Spleen (tissue), 11 donors: ENCODE results near the gene ING4. TPM values are rescaled to one million over a fixed set of nuclear protein-coding genes. Genes with fewer than 3 reads are reported as not detected.

Source experiments
- DNase-seq: peaks from one replicate; pipeline ENCODE4 v3.0.0-alpha.2; 2020
- H3K27ac ChIP-seq, 8 donors: fragments of 200-600 bp; sonication (generic) in 7 of 8; 1 replicate in 4 of 8; 2 replicates in 4 of 8; pipeline versions ENCODE4 v1.5.0 to v1.8.0; 2016 to 2021; ENCODE audit warnings: inconsistent platforms in 4 of 8, mild to moderate bottlenecking in 4 of 8, moderate library complexity in 1 of 8
- H3K27me3 ChIP-seq, 7 donors: fragments of 200-600 bp; sonication (generic) in 6 of 7; replicated peaks in 1 of 7; 1 replicate in 4 of 7; 2 replicates in 3 of 7; pipeline versions ENCODE4 v1.5.0 to v1.8.0; 2016 to 2021; ENCODE audit warnings: inconsistent platforms in 3 of 7, mild to moderate bottlenecking in 1 of 7
- H3K36me3 ChIP-seq, 6 donors: fragments of 200-600 bp; sonication (generic) in 5 of 6; 1 replicate in 4 of 6; 2 replicates in 2 of 6; pipeline versions ENCODE4 v1.5.0 to v1.8.0; 2016 to 2021; ENCODE audit warnings: inconsistent platforms in 2 of 6
- H3K4me1 ChIP-seq, 6 donors: fragments of 200-600 bp; sonication (generic) in 5 of 6; 1 replicate in 3 of 6; 2 replicates in 3 of 6; pipeline versions ENCODE4 v1.5.0 to v1.8.0; 2016 to 2021; ENCODE audit warnings: inconsistent platforms in 3 of 6
- H3K4me3 ChIP-seq, 8 donors: fragments of 200-600 bp; sonication (generic) in 7 of 8; 1 replicate in 4 of 8; 2 replicates in 4 of 8; pipeline versions ENCODE4 v1.5.0 to v1.8.0; 2016 to 2021; ENCODE audit warnings: inconsistent platforms in 4 of 8, mild to moderate bottlenecking in 4 of 8, moderate library complexity in 2 of 8
- H3K9me3 ChIP-seq, 8 donors: fragments of 200-600 bp; sonication (generic) in 7 of 8; 1 replicate in 4 of 8; 2 replicates in 4 of 8; pipeline versions ENCODE4 v1.5.0 to v1.8.0; 2016 to 2021; ENCODE audit warnings: inconsistent platforms in 4 of 8
- CTCF ChIP-seq, 11 experiments: fragments of 200-600 bp in 7 of 11; fragments of 450-650 bp in 4 of 11; sonication (generic) in 4 of 11; IDR thresholded peaks in 8 of 11; conservative IDR thresholded peaks in 3 of 11; 1 replicate in 7 of 11; 2 replicates in 4 of 11; pipeline versions ENCODE4 v1.4.0 to v1.8.0; 2016 to 2021; ENCODE audit warnings: antibody characterized with exemption in 11 of 11, inconsistent platforms in 4 of 11, mild to moderate bottlenecking in 1 of 11
- POLR2A ChIP-seq, 3 donors: fragments of 450-650 bp; IDR thresholded peaks; one replicate each; pipeline ENCODE4 v1.5.1; 2017; ENCODE audit warnings: antibody characterized with exemption in 3 of 3, mild to moderate bottlenecking in 1 of 3
- POLR2AphosphoS5 ChIP-seq, 3 donors: sonication (generic); formaldehyde crosslinking; IDR thresholded peaks; one replicate each; pipeline ENCODE4 v1.5.1; 2017; ENCODE audit warnings: antibody characterized with exemption in 3 of 3
- WGBS, 5 donors: extraction: QIAGEN DNeasy Blood & Tissue Kit in 3 of 5; methylation state at CpG; one replicate each; pipeline versions ENCODE4 v1.1.5 to v1.1.7; 2013 to 2018; 5-methylcytosine and 5-hydroxymethylcytosine counted together
- intact Hi-C: fragments of 100-400 bp; cut with DNase I; formaldehyde crosslinking; loops from one replicate; pipeline ENCODE4 v1.15.0; 2023; ENCODE audit warnings: low total_unique reads
- polyA plus RNA-seq, 3 donors: library from polyadenylated mRNA; stranded (reverse); fragments of 200-250 nt; gene quantifications; one replicate each; pipeline ENCODE4 v1.2.1, GENCODE V29; 2013
- small RNA-seq, 4 donors: library from RNA; depleted of rRNA; stranded (forward); fragments of <200 nt; gene quantifications; one replicate each; pipeline ENCODE3, GENCODE V24; 2016
- total RNA-seq, 7 donors: library from RNA; depleted of rRNA in 3 of 7; stranded (reverse); fragments of >200 nt in 3 of 7; fragmentation: NEBNext Ultra II Directional in 4 of 7; extraction: Animal tissue kit (Norgen Biotek cat#: 25700) in 4 of 7; gene quantifications; one replicate each; pipeline versions ENCODE4 v1.1.0 to v1.2.1, GENCODE V29; 2016 to 2021
- donor health status: healthy with polysubstance abuse.
- donor health status: DM: no; HTN: no; CAD: no; lungs with moderate emphysema.
- donor health status: DM: no; HTN: no; CAD: no.
- donor health status: Bipolar disorder and iron deficiency.
- donor health status: healthy.
- donor health status: DM: no; HTN: no; CAD: no.
- donor health status: DM: yes; HTN: yes; CAD: no.

The ING4 gene
- total and polyA plus RNA-seq, 10 donors, result 33.0 to 68.8 (median 49.9) TPM

- H3K4me3 ChIP-seq, result peak overlapping the region in 1 of 8 donors; percentile 96
- TF ChIP-seq POLR2A (IDR thresholded peaks at IDR 0.05), result no peak
- TF ChIP-seq POLR2AphosphoS5 (IDR thresholded peaks at IDR 0.05), result no peak
- TF ChIP-seq CTCF (IDR thresholded peaks at IDR 0.05 in 8 of 11, conservative IDR thresholded peaks at IDR 0.05 in 3 of 11), result no peak
- intact Hi-C loops, result no loop called here
- DNase-seq, result no peak
- peaks cover 29 to 67% (median 45%) of the 10 kb centered on the region in 6 donors for H3K4me1 ChIP-seq
- H3K27ac ChIP-seq, result peak overlapping the region in 7 of 8 donors; percentile 29 to 99 (median 98)
- 59 to 80% (median 69%) methylated on average over 3 of the region's 3 CpGs for WGBS, 5 donors
- H3K27me3 ChIP-seq, result no peaks in the 10 kb centered on the region
- no peaks in the 10 kb centered on the region for H3K9me3 ChIP-seq
- peaks cover 12 to 74% (median 51%) of the 10 kb centered on the region in 6 donors for H3K36me3 ChIP-seq
These were observed 60.4 kb downstream of the ING4 start for GRCh38 chr12:6602526-6602925.

Small RNA genes within 50 kb of the gene (small RNA-seq; reads per million reads assigned to genes)
- gene RNU6-781P, result 0 reads per million in 4 donors

Other genes with a start within 250 kb of the ING4 start
- gene CD27, start 218.2 kb downstream of the ING4 start, total RNA-seq, result 10 to 100 TPM; 49.2 to 97.2 (median 59.2) TPM
- gene CD27, start 218.2 kb downstream of the ING4 start, polyA plus RNA-seq, result 100 to 1,000 TPM; 128 to 193 (median 178) TPM
- gene TAPBPL, start 211.1 kb downstream of the ING4 start, total RNA-seq, result 10 to 100 TPM; 35.6 to 50.1 (median 42.0) TPM
- 10 to 100 TPM; 15.0 to 17.1 (median 15.9) TPM for gene TAPBPL, start 211.1 kb downstream of the ING4 start, polyA plus RNA-seq
- 10 to 100 TPM; 18.5 to 32.5 (median 24.2) TPM for gene VAMP1, start 192.4 kb downstream of the ING4 start, total RNA-seq
- 10 to 100 TPM; 11.0 to 20.7 (median 17.9) TPM for gene VAMP1, start 192.4 kb downstream of the ING4 start, polyA plus RNA-seq
- gene MRPL51, start 169.9 kb downstream of the ING4 start, total RNA-seq, result 10 to 100 TPM; 34.0 to 94.0 (median 89.3) TPM
- 100 to 1,000 TPM in 2 of 3 donors, 10 to 100 TPM in 1; 73.4 to 137 (median 109) TPM for gene MRPL51, start 169.9 kb downstream of the ING4 start, polyA plus RNA-seq
- gene NCAPD2, start 169.0 kb downstream of the ING4 start, total RNA-seq, result 10 to 100 TPM; 29.9 to 49.2 (median 39.6) TPM
- 10 to 100 TPM; 12.0 to 14.1 (median 14.0) TPM for gene NCAPD2, start 169.0 kb downstream of the ING4 start, polyA plus RNA-seq
- gene GAPDH, start 128.6 kb downstream of the ING4 start, total RNA-seq, result 1,000 to 10,000 TPM in 5 of 7 donors, 100 to 1,000 TPM in 2; 998 to 1,580 (median 1,404) TPM
- 1,000 to 10,000 TPM; 1,133 to 1,680 (median 1,180) TPM for gene GAPDH, start 128.6 kb downstream of the ING4 start, polyA plus RNA-seq
- gene IFFO1, start 107.1 kb downstream of the ING4 start, total RNA-seq, result 10 to 100 TPM; 32.2 to 51.2 (median 39.7) TPM
- gene IFFO1, start 107.1 kb downstream of the ING4 start, polyA plus RNA-seq, result 10 to 100 TPM; 27.8 to 78.3 (median 63.2) TPM
- 10 to 100 TPM; 37.0 to 58.7 (median 47.5) TPM for gene NOP2, start 94.8 kb downstream of the ING4 start, total RNA-seq
- gene NOP2, start 94.8 kb downstream of the ING4 start, polyA plus RNA-seq, result 10 to 100 TPM; 25.8 to 40.7 (median 37.6) TPM
- gene CHD4, start 55.7 kb downstream of the ING4 start, total RNA-seq, result 100 to 1,000 TPM; 202 to 272 (median 240) TPM
- gene CHD4, start 55.7 kb downstream of the ING4 start, polyA plus RNA-seq, result 100 to 1,000 TPM; 136 to 169 (median 154) TPM
- 10 to 100 TPM; 12.9 to 26.6 (median 16.9) TPM for gene LPAR5, start 27.2 kb downstream of the ING4 start, total RNA-seq
- 10 to 100 TPM; 10.9 to 16.0 (median 14.9) TPM for gene LPAR5, start 27.2 kb downstream of the ING4 start, polyA plus RNA-seq
- 10 to 100 TPM; 13.2 to 41.7 (median 18.1) TPM for gene ACRBP, start 15.7 kb downstream of the ING4 start, total RNA-seq
- gene ACRBP, start 15.7 kb downstream of the ING4 start, polyA plus RNA-seq, result 1 to 10 TPM; 7.2 to 8.8 (median 7.3) TPM
- 10 to 100 TPM; 48.8 to 79.8 (median 59.0) TPM for gene ZNF384, start 26.3 kb upstream of the ING4 start, total RNA-seq
- 10 to 100 TPM; 18.9 to 35.9 (median 28.7) TPM for gene ZNF384, start 26.3 kb upstream of the ING4 start, polyA plus RNA-seq
- under 1 TPM in 2 of 7 donors, not detected in 5; 0.28 to 0.30 TPM for gene PIANP, start 37.7 kb upstream of the ING4 start, total RNA-seq
- under 1 TPM; 0.10 to 0.24 (median 0.15) TPM for gene PIANP, start 37.7 kb upstream of the ING4 start, polyA plus RNA-seq
- gene COPS7A, start 60.9 kb upstream of the ING4 start, total RNA-seq, result 10 to 100 TPM; 40.5 to 61.9 (median 49.9) TPM
- 10 to 100 TPM; 29.6 to 50.6 (median 33.7) TPM for gene COPS7A, start 60.9 kb upstream of the ING4 start, polyA plus RNA-seq
- gene MLF2, start 90.0 kb upstream of the ING4 start, total RNA-seq, result 100 to 1,000 TPM in 5 of 7 donors, 10 to 100 TPM in 2; 85.4 to 123 (median 104) TPM
- 100 to 1,000 TPM in 2 of 3 donors, 10 to 100 TPM in 1; 78.0 to 116 (median 101) TPM for gene MLF2, start 90.0 kb upstream of the ING4 start, polyA plus RNA-seq
- 100 to 1,000 TPM in 1 of 7 donors, 10 to 100 TPM in 6; 47.4 to 130 (median 89.1) TPM for gene PTMS, start 103.2 kb upstream of the ING4 start, total RNA-seq
- gene PTMS, start 103.2 kb upstream of the ING4 start, polyA plus RNA-seq, result 100 to 1,000 TPM in 2 of 3 donors, 10 to 100 TPM in 1; 70.5 to 169 (median 102) TPM
- 10 to 100 TPM in 6 of 7 donors, 1 to 10 TPM in 1; 9.4 to 29.4 (median 17.9) TPM for gene LAG3, start 109.4 kb upstream of the ING4 start, total RNA-seq
- gene LAG3, start 109.4 kb upstream of the ING4 start, polyA plus RNA-seq, result 1 to 10 TPM; 3.7 to 4.7 (median 4.5) TPM
- gene CD4, start 126.4 kb upstream of the ING4 start, total RNA-seq, result 100 to 1,000 TPM; 104 to 207 (median 180) TPM
- gene CD4, start 126.4 kb upstream of the ING4 start, polyA plus RNA-seq, result 10 to 100 TPM; 21.8 to 32.8 (median 23.3) TPM
- 1 to 10 TPM; 2.1 to 7.1 (median 4.0) TPM for gene GPR162, start 158.7 kb upstream of the ING4 start, total RNA-seq
- gene GPR162, start 158.7 kb upstream of the ING4 start, polyA plus RNA-seq, result 10 to 100 TPM in 2 of 3 donors, 1 to 10 TPM in 1; 5.0 to 14.7 (median 10.3) TPM
- gene P3H3, start 165.3 kb upstream of the ING4 start, total RNA-seq, result 10 to 100 TPM in 2 of 7 donors, 1 to 10 TPM in 5; 4.2 to 11.7 (median 6.8) TPM
- 1 to 10 TPM; 4.6 to 6.9 (median 4.7) TPM for gene P3H3, start 165.3 kb upstream of the ING4 start, polyA plus RNA-seq
- gene GNB3, start 177.8 kb upstream of the ING4 start, total RNA-seq, result 1 to 10 TPM in 6 of 7 donors, under 1 TPM in 1; 0.75 to 3.9 (median 2.6) TPM
- gene GNB3, start 177.8 kb upstream of the ING4 start, polyA plus RNA-seq, result 1 to 10 TPM in 1 of 3 donors, under 1 TPM in 2; 0.93 to 1.3 (median 0.94) TPM
- gene CDCA3, start 188.2 kb upstream of the ING4 start, total RNA-seq, result 10 to 100 TPM in 1 of 7 donors, 1 to 10 TPM in 6; 1.9 to 10.2 (median 5.8) TPM
- gene CDCA3, start 188.2 kb upstream of the ING4 start, polyA plus RNA-seq, result 10 to 100 TPM in 1 of 3 donors, 1 to 10 TPM in 2; 3.6 to 18.1 (median 5.1) TPM
- gene USP5, start 189.0 kb upstream of the ING4 start, total RNA-seq, result 10 to 100 TPM; 29.8 to 62.4 (median 53.5) TPM
- gene USP5, start 189.0 kb upstream of the ING4 start, polyA plus RNA-seq, result 10 to 100 TPM; 23.1 to 40.5 (median 23.6) TPM
- 100 to 1,000 TPM; 218 to 471 (median 288) TPM for gene TPI1, start 204.4 kb upstream of the ING4 start, total RNA-seq
- 100 to 1,000 TPM; 234 to 364 (median 311) TPM for gene TPI1, start 204.4 kb upstream of the ING4 start, polyA plus RNA-seq
- gene SPSB2, start 210.2 kb upstream of the ING4 start, total RNA-seq, result 10 to 100 TPM in 4 of 7 donors, 1 to 10 TPM in 3; 7.0 to 12.9 (median 10.3) TPM
- gene SPSB2, start 210.2 kb upstream of the ING4 start, polyA plus RNA-seq, result 10 to 100 TPM; 11.3 to 17.0 (median 11.5) TPM
- gene LRRC23, start 241.7 kb upstream of the ING4 start, total RNA-seq, result 1 to 10 TPM; 3.1 to 9.6 (median 5.9) TPM
- gene LRRC23, start 241.7 kb upstream of the ING4 start, polyA plus RNA-seq, result 10 to 100 TPM in 1 of 3 donors, 1 to 10 TPM in 2; 7.0 to 10.1 (median 7.5) TPM